Hematopoietic multipotent progenitor cell treated with erythropoietin and hydrocortisone succinate and interleukin-3 and kit ligand, for 8 days (in vitro differentiated cells): ENCODE results near the gene JAGN1.
"Not testable (repeated sequence)": the region's sequence is repeated elsewhere in the genome, so short reads cannot be mapped to it uniquely, and the experiment has no call there.

Experiments
- DNase-seq: peaks from one replicate; pipeline ENCODE4 v3.0.0-alpha.2; 2015

The JAGN1 gene

DNA sequence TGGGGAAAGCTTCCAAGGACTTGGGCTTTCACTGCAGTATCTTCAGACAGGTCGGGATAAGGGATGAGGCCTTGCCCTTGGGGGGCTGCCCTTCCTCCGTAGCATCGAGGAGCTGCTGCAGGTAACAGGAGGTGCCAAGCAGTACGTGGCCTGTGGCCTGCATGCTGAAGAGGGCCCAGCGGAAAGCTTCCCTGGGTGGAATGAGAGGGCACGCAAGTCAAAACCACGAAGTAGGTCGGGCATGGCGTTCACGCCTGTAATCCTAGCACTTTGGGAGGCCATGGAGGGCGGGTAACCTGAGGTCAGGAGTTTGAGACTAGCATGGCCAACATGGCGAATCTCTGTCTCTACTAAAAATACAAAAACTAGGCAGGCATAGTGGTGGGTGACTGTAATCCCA, 23.3 kb upstream of the JAGN1 start:
- no peak for DNase-seq

GRCh38 chr3:9869955-9870354, 20.5 kb upstream of the JAGN1 start:
- no peak for DNase-seq

GRCh38 chr3:9870978-9871377, 19.4 kb upstream of the JAGN1 start:
- DNase-seq, result no peak

DNA sequence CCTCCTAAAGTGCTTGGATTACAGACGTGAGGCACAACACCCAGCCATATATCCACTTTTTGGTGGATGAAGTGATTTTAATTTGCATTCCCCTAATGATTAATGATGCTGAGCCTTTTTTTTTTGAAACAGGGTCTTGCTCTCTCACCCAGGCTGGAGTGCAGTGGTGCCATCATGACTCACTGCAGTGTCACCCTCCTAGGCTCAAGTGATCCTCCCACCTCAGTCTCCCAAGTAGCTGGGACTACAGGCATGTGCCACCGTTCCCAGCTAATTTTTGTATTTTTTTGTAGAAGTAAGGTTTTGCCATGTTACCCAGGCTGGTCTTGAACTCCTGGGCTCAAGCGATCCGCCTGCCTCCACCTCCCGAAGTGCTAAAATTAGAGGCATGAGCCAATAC, 18.3 kb upstream of the JAGN1 start:
- not testable (repeated sequence) for DNase-seq

DNA sequence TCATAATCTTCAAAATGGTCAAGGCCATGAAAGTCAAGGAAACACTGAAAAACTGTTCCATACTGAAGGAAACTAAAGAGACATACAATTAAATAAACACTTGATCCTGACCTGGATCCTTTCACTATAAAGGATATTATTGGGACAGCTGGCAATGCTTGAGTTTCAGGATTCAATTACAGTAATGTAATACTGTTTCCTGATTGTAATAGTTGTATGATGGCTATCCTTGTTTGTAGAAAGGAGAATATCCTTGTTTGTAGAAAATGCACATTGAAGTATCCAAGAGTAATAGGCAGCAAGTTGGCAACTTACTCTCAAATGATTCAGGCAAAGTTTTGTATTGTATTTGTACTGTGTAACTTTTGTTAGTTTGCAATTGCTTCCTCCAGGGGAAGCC, 15.0 kb upstream of the JAGN1 start:
- DNase-seq, result no peak

DNA sequence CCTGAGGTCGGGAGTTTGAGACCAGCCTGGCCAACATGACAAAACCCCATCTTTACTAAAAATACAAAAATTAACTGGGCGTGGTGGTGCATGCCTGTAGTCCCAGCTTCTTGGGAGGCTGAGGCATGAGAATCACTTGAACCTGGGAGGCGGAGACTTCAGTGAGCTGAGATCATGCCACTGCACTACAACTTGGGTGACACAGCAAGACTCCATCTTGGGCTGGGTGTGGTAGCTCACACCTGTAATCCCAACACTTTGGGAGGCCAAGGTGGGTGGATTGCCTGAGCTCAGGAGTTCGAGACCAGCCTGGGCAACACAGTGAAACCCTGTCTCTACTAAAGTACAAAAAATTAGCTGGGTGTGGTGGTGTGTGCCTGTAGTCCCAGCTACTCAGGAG, 14.2 kb upstream of the JAGN1 start:
- not testable (repeated sequence) for DNase-seq

DNA sequence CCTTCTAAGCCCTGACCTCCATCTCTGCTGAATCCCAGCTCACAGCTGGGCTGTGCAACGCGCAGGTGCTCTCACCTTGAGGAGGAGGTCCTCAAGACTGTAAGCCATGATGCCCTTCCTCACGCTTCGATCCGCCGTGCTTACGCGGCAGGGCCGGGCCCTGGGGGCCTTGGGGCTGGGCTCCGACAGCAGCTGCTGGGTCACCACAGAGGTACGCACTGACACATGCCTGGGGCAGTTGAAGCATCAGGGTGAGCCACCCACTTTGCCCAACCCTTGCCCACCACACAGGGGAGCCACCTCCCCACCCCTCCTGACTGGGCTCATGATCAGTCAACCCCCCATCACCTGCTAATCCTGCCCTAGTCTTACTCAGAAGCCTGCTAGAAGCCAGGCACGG, 13.4 kb upstream of the JAGN1 start:
- no peak for DNase-seq

DNA sequence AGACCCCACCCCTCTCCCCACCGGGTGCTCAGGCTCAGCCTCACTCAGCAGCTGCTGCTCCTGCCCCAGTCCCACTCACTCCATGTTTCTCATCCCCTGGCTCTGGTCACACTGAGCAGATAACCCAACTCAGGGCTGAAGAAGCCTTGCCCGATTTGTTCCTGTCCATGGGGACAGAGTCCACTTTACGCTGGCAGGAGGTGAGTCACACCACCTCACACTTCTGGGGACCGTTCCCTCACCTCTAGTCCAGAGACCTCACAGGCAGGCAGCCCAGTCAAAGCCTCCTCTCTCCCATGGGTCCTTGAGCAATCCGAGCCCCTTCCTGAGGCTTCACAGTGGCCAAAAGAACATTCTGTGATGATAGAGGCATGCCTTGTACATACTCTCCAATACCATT, 11.7 kb upstream of the JAGN1 start:
- DNase-seq, result no peak

DNA sequence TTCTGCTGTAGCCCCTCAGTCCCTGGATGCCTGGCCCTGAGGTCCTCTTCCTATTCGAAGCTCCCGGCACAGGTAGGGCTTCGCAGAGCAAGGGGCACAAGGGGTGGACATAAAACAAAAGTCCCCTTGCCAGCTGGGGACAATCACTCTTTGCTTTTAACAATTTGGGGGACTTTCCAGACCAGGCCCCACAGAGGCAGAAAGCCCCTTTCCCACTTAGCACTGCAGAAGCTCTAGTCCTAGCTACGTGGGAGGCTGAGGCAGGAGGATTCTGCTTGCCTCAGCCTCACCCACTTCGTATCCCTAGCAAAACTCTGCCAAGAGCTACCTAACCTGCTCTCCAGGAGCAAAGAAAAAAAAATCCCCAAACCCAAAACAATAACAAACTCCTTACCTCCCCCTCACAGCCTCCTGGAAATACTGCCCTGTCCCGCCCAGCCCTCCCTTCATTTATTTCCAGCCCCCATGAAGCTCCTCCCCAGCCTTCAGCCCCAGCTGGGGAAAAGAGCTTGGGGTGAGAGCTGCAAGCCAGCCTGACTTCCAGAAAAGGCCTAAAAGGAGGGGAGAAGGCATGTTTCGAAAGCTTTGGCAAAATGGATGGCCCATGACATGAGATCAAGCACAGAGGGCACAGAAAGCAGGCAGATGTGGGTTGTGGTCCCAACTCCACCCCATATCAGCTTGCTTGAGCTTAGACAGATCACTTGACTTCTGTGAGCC, 10.4 kb upstream of the JAGN1 start, which contains the start of gene CIDEC:
CIDEC (minus strand) TSS at position 424 of the 720 bp plus-strand sequence. CDS start 1,767 bp downstream, outside the sequence.
- DNase-seq, result no peak

DNA sequence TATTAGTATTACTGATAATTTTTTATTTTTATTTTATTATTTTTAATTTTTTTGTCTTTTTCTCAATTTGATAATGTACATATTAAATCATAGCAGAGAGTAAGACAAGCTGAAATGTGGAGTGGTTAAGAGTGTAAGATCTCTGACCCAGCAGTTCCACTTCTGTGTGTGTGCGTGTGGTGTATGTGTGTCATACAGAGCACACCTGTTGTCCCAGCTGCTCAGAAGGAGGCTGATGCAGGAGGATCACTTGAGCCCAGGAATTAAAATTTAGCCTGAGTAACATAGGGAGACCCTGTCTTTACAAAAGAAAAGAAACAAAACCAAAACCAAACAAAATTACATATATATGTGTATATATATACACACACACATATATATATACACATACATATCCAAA, 9.0 kb upstream of the JAGN1 start:
- DNase-seq, result no peak

- DNase-seq, result no peak
Observed at GRCh38 chr3:9883706-9884554, 6.5 kb upstream of the JAGN1 start.

GRCh38 chr3:9884555-9885165, 5.8 kb upstream of the JAGN1 start:
- peak; percentile 66 for DNase-seq

GRCh38 chr3:9886328-9886727, 4.1 kb upstream of the JAGN1 start:
- no peak for DNase-seq

DNA sequence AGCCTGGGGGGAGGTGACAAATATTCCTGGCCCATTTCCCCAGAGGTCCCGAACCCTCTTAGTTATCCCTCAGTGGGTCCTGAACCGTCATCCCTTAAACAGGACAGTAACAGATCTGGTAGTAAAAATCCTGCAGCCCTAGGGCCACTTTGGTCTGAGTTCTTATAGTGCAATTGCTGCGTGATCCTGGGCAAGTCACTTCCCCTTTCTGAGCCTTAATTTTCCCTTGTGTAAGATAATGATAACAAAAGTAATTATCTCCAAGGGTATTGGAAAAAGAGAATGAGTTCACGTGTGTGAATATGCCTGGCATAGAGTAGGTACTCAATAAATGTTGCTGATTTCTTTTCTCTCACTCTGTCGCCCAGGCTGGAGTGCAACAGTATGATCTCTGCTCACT, 2.9 kb upstream of the JAGN1 start:
- DNase-seq, result peak; percentile 27

GRCh38 chr3:9888540-9888939, 1.9 kb upstream of the JAGN1 start:
- DNase-seq, result no peak

GRCh38 chr3:9889405-9889804, 1.0 kb upstream of the JAGN1 start:
- DNase-seq, result no peak

DNA sequence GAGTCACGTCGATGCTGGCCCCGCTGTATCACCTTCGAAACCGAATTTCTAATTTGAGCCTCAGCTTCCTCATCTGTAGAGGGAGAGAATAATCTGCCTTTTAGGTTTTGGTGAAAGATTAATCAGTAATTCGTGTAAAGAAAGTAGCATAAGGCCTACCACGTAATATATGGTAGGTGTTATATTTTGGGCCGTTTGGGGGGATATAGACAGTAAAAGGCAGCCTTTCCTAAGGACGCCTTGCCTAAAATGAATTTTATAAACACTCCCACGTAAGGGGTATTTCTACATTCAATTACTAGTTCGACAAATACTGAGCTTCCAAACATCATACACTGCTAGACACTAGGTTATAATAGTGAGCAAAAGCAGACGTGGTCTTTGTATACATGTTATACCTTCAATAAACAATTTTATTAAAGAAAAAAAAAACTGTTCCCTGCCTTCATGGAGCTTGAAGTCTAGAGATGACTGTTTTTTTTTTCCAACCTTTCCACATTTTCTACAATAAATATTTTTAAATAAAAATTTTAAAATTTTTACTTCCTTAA, 737 bp downstream of the JAGN1 start:
- no peak for DNase-seq

DNA sequence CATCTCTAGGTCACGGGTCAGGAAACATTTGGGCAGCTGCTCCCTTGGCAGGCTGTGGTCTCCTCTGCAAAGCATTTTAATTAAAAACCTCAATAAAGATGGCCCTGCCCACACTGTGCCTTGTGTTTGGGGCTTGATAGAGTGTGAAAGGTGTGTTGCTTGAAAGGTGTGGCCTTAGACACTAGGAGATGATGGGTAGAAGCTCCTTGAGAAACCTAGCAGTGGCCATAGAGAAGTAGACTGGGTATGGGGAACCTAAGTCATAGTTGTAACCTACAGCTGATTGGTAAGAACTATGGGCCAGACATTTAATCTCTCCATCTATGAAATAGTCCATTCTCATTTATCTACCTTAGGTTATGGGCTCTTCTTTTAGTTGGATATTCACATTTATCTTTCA, 3.3 kb downstream of the JAGN1 start:
- no peak for DNase-seq

- DNase-seq, result not testable (repeated sequence)
Observed at GRCh38 chr3:9895715-9896114, 5.3 kb downstream of the JAGN1 start.

- not testable (repeated sequence) for DNase-seq
Observed at GRCh38 chr3:9896755-9897407, 6.5 kb downstream of the JAGN1 start.

DNA sequence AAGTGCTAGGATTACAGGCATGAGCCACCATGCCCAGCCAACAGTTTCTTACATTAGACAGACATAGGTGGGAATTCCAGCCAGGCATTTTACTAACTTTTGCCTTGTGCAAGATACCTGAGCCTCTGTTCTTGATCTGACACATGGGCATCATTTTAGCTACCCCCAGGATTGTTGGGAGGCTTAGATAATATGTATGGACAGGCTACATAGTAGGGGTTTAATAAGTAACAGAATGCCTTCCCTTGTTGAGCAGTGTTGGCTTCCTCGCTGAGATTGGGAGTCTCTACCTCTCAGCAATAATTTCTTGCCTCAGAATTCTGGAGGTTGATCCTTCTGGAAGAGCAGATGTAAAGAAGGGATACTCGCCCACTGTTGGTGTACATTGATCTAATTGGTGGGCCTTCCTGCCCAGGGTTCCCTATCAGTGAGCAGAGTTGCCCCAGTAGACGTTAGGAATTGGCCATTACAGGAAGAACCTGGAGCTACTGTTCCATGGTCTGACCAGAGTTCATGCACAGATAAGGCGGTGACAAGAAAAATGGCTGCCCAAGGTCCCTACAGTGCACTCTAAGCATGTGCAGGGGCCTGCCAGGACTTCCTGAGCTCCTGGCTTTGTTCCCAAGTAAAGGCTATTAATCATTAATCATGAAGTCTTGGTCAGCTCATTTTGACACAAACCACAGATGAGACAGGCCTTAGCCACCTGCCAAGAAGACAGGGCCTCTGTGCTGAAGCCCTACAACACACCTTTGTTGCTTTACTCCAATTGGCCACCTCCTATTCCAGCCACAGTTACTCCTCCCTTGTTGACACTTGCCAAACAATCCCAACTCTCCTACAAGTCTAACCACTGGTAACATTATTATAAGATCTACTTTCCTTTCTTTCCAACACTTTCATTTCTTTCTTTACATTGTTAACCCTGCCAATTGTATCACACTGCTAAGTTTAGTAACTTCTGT, 7.3 kb downstream of the JAGN1 start:
- peak; percentile 60 for DNase-seq
